Fibroblast of lung (primary cell): ENCODE results near the gene CHMP4B. TPM values are rescaled to one million over a fixed set of nuclear protein-coding genes. Genes with fewer than 3 reads are reported as not detected.

Source experiments
- DNase-seq, 2 donors: peaks; one replicate each; pipeline versions ENCODE4 v3.0.0 to v3.0.0-alpha.2; 2010; ENCODE audit warnings: low read depth in 2 of 2
- H2AFZ ChIP-seq: 2 replicates; pipeline ENCODE4 v1.5.1; 2012; ENCODE audit warnings: low read length, control low read depth, inconsistent platforms
- H3K27ac ChIP-seq: 2 replicates; pipeline ENCODE4 v1.5.1; 2011; ENCODE audit warnings: low read length, control low read depth; ENCODE audit not compliant: insufficient read depth
- H3K27me3 ChIP-seq: 2 replicates; pipeline ENCODE4 v1.5.1; 2011; ENCODE audit warnings: mild to moderate bottlenecking, low read length; ENCODE audit not compliant: control insufficient read depth, insufficient read depth
- H3K36me3 ChIP-seq: 2 replicates; pipeline ENCODE4 v1.5.1; 2011; ENCODE audit warnings: low read length; ENCODE audit not compliant: control insufficient read depth, insufficient read depth
- H3K4me1 ChIP-seq: 2 replicates; pipeline ENCODE4 v1.5.1; 2011; ENCODE audit warnings: low read length; ENCODE audit not compliant: control insufficient read depth, insufficient read depth; ENCODE audit errors: extremely low read depth
- H3K4me2 ChIP-seq: 2 replicates; pipeline ENCODE4 v1.5.1; 2011; ENCODE audit warnings: low read length, control low read depth; ENCODE audit not compliant: insufficient read depth; ENCODE audit errors: extremely low read depth
- H3K4me3 ChIP-seq, 4 experiments: fragments of 200-600 bp in 1 of 4; sonication (generic) in 1 of 4; replicated peaks in 1 of 4; 2 replicates each; pipeline ENCODE4 v1.5.1; 2011 to 2016; ENCODE audit warnings: low read length in 4 of 4, low read depth in 3 of 4, mild to moderate bottlenecking in 3 of 4, control low read depth in 2 of 4, inconsistent platforms in 1 of 4, mixed read lengths in 1 of 4; ENCODE audit not compliant: insufficient read depth in 1 of 4; ENCODE audit errors: control extremely low read depth in 1 of 4
- H3K79me2 ChIP-seq: 2 replicates; pipeline ENCODE4 v1.5.1; 2012; ENCODE audit warnings: mild to moderate bottlenecking, low read length, inconsistent platforms; ENCODE audit not compliant: control insufficient read depth, insufficient read depth
- H3K9ac ChIP-seq: 2 replicates; pipeline ENCODE4 v1.5.1; 2011; ENCODE audit warnings: mild to moderate bottlenecking, low read length, control low read depth; ENCODE audit not compliant: insufficient read depth
- H3K9me3 ChIP-seq: 2 replicates; pipeline ENCODE4 v1.5.1; 2012; ENCODE audit warnings: low read depth, low read length; ENCODE audit not compliant: control insufficient read depth, insufficient read depth
- H4K20me1 ChIP-seq: 2 replicates; pipeline ENCODE4 v1.5.1; 2011; ENCODE audit warnings: low read length; ENCODE audit not compliant: control insufficient read depth, insufficient read depth; ENCODE audit errors: extremely low read depth
- CTCF ChIP-seq, 2 donors: IDR thresholded peaks in 1 of 2; conservative IDR thresholded peaks in 1 of 2; 1 replicate in 1 of 2; 2 replicates in 1 of 2; pipeline ENCODE4 v1.5.1; 2011 to 2012; ENCODE audit warnings: low read length in 2 of 2, control low read depth in 1 of 2, inconsistent platforms in 1 of 2, low read depth in 1 of 2, mild to moderate bottlenecking in 1 of 2
- EZH2 ChIP-seq: IDR thresholded peaks from 2 replicates; pipeline ENCODE4 v1.5.1; 2012; ENCODE audit warnings: low read length, control low read depth, mild to moderate bottlenecking; ENCODE audit errors: missing control alignments
- polyA plus RNA-seq, 2 donors: library from polyadenylated mRNA; depleted of rRNA in 1 of 2; stranded (reverse) in 1 of 2; unstranded in 1 of 2; fragments of >200 nt; gene quantifications; 2 replicates each; pipeline ENCODE4 v1.2.1, GENCODE V29; 2011 to 2012; ENCODE audit warnings: missing spikeins in 1 of 2
- total RNA-seq: library from RNA; depleted of rRNA; stranded (reverse); fragments of >200 nt; gene quantifications from 2 replicates; pipeline ENCODE4 v1.2.1, GENCODE V29; 2014

The CHMP4B gene
- total and polyA plus RNA-seq, 2 donors (not counting 1 experiment from before 2014, with no cell fraction given), result 26.3 to 83.2 TPM

- H2AFZ ChIP-seq, result no peak overlapping the region
- H3K9me3 ChIP-seq, result no peaks in the 10 kb centered on the region
- no peaks in the 10 kb centered on the region for H3K4me1 ChIP-seq
- no peak overlapping the region for H3K9ac ChIP-seq
- H3K27me3 ChIP-seq, result no peaks in the 10 kb centered on the region
- H3K4me2 ChIP-seq, result no peak overlapping the region
- TF ChIP-seq EZH2, result no peak
- TF ChIP-seq CTCF (conservative IDR thresholded peaks at IDR 0.05 in 1 of 2, IDR thresholded peaks at IDR 0.05 in 1 of 2; ENCODE audit: low read depth in 1 of 2, low read length in 2 of 2), result no peak
- no peaks in the 10 kb centered on the region for H4K20me1 ChIP-seq
- no peak for DNase-seq
- peaks cover 1% of the 10 kb centered on the region for H3K36me3 ChIP-seq
- H3K27ac ChIP-seq, result no peak overlapping the region
- H3K4me3 ChIP-seq, result no peak overlapping the region
- no peaks in the 10 kb centered on the region for H3K79me2 ChIP-seq
Measured at GRCh38 chr20:33769043-33769442, 42.1 kb upstream of the CHMP4B start.

DNA sequence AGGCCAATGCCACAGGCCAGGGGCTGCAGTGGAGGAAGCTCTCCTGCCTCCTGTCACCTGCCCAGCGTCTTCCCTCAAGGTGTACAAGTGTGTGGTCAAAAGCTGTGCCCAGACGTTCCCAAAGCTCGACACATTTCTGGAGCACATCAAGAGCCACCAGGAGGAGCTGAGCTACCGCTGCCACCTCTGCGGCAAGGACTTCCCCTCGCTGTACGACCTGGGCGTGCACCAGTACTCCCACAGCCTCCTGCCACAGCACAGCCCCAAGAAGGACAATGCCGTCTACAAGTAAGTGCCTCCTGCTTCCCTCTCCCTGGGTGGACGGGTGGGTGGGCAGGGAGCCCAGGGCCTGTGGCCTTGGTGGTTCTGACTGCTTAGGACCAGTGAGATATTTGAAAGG lies 41.1 kb upstream of the CHMP4B start:
- peaks cover 1% of the 10 kb centered on the region for H3K36me3 ChIP-seq
- H3K27me3 ChIP-seq, result no peaks in the 10 kb centered on the region
- no peak for TF ChIP-seq CTCF (conservative IDR thresholded peaks at IDR 0.05 in 1 of 2, IDR thresholded peaks at IDR 0.05 in 1 of 2; ENCODE audit: low read depth in 1 of 2, low read length in 2 of 2)
- TF ChIP-seq EZH2, result no peak
- H3K27ac ChIP-seq, result no peak overlapping the region
- no peak overlapping the region for H3K9ac ChIP-seq
- H3K4me3 ChIP-seq, result no peak overlapping the region
- H3K4me2 ChIP-seq, result no peak overlapping the region
- no peaks in the 10 kb centered on the region for H3K79me2 ChIP-seq
- DNase-seq, result no peak
- H3K4me1 ChIP-seq, result no peaks in the 10 kb centered on the region
- no peaks in the 10 kb centered on the region for H4K20me1 ChIP-seq
- H3K9me3 ChIP-seq, result no peaks in the 10 kb centered on the region
- H2AFZ ChIP-seq, result no peak overlapping the region

- H3K27me3 ChIP-seq, result no peaks in the 10 kb centered on the region
- H3K9me3 ChIP-seq, result no peaks in the 10 kb centered on the region
- no peak overlapping the region for H3K4me3 ChIP-seq
- TF ChIP-seq EZH2, result no peak
- TF ChIP-seq CTCF (conservative IDR thresholded peaks at IDR 0.05 in 1 of 2, IDR thresholded peaks at IDR 0.05 in 1 of 2; ENCODE audit: low read depth in 1 of 2, low read length in 2 of 2), result no peak
- no peaks in the 10 kb centered on the region for H4K20me1 ChIP-seq
- no peaks in the 10 kb centered on the region for H3K36me3 ChIP-seq
- no peak overlapping the region for H3K4me2 ChIP-seq
- no peak overlapping the region for H3K27ac ChIP-seq
- no peaks in the 10 kb centered on the region for H3K4me1 ChIP-seq
- no peak overlapping the region for H2AFZ ChIP-seq
- no peaks in the 10 kb centered on the region for H3K79me2 ChIP-seq
- no peak for DNase-seq
- H3K9ac ChIP-seq, result no peak overlapping the region
Measured at GRCh38 chr20:33771938-33772337, 39.2 kb upstream of the CHMP4B start.
